GM03348 (cell line): Measurements from ENCODE around the gene TIMM44.
"Not testable (repeated sequence)": the region's sequence is repeated elsewhere in the genome, so short reads cannot be mapped to it uniquely, and the experiment has no call there.

Source experiments
- DNase-seq: peaks from one replicate; pipeline ENCODE4 v3.0.0; 2012; ENCODE audit warnings: low spot score

The TIMM44 gene

DNA sequence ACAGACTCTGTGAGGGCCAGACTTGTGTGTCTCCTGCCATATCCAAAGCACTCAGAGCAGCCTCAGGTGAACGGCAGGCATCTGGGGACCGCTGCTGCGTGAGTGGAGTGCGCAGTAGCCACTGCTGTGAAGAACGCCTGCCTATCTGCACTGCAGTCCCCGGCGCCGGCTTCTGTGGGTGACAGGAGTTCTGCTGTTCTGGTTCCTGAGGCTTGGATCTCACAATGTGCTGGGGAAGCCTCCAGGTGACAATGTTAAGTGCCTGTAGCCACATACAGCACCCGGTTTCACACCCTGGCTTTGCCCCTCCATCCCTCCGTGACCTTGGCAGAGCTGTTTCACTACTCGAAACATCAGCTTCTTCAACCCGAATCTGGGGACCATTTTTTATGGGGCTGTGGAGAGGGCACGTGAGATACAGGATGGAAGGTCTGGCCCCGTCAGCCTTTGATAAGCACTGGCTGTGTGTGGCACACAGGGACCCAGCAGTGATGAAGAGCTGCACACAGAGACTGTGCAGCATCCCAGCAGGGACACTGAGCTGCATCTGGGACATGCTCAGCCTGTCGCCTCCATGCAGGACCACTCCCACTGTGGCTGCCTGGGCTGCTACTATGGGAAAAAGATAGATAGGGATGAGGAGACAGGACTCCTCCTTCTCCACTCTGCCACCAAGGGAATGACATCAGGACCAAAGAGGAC lies 33.7 kb upstream of the TIMM44 start:
- no peak for DNase-seq

DNA sequence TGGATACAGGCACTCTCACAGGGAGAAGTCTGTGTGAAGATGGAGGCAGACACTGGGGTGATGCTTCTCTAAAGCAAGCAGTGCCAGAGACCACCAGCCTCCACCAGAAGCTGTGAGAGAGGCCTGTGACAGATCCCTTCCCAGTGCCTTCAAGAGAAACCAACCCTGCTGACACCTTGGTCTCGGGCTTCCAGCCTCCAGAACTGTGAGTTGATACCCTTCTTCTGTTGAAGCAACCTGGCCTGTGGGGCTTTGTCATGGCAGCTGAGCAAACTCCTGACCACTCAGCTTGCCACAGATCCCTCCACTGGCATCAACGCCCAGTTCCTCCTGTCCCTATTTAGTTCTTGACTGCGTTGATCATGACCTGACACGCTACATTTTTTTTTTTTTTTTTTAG lies 33.0 kb upstream of the TIMM44 start:
- DNase-seq = no peak

- DNase-seq = no peak
These were observed 31.6 kb upstream of the TIMM44 start for GRCh38 chr19:7975037-7975436.

DNA sequence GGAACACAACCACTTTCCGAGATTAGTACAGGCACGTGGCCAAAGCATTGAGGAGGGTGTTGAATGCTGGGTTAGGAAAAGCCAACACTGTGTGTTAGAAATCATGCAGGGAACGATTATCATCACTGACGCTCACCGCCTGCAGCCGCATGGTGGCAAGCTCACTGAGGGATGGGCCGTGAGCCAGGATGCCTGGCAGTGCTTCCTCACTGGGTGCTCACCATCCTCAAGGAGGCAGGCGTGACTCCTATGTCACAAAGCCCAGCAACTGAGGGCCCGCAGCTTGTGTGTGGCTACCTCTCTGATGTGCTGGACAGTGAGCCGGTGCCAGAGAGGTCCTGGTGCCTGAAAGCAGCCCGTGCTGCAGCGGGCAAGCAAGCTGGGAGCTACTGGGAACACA lies 30.4 kb upstream of the TIMM44 start:
- no peak for DNase-seq

DNA sequence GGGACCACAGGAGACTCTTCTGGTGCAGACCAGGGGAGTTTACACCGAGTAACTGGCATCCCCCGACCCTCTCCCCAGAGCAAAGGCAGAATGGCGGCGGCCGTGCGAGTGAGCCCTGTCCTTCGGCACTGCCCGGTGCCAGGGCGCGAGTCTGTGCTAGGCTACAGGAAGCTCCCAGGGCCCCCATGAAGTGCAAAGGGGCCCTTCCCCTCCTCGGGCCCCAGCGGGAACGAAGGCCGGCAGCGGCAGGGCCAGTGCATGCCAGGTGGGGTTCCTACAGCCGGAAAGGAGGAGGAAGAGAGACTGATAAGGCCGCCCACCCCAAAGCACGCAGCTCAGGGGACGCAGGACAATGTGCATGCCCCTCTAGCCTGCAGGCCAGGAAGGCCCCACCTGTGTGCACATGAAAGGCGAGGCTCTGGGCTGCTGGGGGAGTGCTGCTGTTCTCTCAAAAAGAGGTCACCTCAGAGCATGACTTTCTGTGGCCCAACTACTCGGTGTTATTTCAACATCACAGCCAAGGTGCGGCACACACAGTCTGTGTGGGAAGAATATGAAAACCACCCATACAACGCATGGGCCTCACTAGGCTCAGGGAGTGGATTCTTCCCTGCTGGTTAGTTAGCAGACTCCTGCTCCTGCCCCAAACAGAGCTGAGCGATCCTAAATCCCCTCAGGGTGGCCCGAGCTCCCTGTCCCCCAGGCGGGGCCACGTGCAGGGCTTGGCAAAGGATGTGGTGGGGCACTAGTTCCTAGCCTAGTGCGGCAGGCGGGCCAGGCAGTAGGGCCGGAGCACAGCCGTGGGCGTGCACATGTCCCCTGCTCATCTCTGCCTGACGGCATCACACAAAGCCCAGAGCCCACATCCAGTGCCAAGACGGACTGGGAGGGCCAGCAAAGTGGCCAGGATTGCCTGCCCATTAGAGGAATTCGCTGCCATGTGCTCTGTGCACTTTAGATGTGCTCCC lies 28.4 kb upstream of the TIMM44 start:
- DNase-seq = no peak

DNA sequence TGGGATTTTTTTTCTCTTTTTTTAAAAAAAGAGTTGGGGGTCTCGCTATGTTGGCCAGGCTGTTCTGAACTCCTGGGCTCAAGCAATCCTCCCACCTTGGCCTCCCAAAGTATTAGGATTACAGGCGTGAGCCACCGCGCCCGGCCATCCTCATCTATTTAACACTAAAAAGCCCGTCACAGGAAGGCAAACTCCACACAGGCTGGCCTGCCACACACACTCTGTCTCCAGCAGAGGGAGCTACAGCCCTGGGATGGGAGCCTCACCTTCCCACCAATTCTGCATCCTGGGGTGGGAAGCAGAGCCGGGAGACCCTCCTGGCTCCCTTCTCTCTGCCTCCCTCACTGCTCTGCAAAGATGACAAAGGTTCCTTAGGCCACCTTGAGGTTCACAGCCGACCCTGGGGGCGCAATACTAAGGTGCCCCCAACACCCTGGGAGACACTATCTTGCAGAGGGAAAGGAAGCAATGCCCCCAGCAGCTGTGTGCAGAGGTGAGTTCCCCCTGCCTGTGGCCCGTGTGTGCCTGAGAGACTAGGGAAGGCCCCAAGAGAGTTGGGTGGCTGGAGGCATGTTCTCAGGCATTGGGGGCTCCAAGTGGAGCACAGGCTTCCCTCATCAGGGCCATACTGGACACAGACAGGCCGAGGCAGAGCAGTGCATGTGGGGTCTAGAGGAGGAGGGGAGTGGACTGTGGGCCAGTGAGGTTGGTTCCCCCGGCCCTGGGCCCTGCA lies 27.4 kb upstream of the TIMM44 start:
- peak; percentile 69 for DNase-seq

- no peak for DNase-seq
These were observed 26.1 kb upstream of the TIMM44 start for GRCh38 chr19:7969555-7969939.

GRCh38 chr19:7968796-7969554 lies 25.5 kb upstream of the TIMM44 start:
- no peak for DNase-seq

GRCh38 chr19:7968008-7968795 lies 24.7 kb upstream of the TIMM44 start:
- DNase-seq = no peak

DNA sequence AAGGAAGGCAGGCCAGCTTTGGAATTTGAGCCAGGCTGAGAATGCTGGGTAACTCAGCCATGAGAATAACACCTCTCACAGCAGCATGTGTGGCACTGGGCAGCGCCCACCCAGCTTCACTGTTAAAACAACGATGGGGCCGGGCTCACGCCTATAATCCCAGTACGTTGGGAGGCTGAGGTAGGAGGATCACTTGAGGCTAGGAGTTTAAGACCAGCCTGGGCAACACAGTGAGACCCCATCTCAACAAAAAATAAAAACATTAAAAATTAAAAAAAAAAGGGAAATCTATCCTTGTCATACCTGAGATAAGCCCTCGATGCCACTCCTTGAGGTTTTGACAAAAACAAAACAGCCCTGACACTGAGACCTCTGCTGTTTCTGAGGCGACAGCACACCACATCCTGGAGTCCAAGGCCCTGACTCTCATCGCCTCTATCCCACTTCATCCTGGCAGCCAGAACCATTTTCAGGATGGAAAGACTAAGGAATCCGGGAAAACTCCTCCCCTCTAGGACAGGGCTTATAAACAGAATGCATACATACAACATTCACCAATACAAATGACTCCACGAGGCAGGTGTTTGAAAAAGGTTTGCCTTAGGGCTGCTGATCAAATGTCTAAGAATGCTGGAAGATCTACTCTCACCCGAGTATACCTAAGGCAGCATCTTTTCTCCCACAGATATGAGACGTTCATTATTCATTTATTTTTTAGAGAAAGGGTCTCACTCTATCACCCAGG lies 22.6 kb upstream of the TIMM44 start:
- no peak for DNase-seq

DNA sequence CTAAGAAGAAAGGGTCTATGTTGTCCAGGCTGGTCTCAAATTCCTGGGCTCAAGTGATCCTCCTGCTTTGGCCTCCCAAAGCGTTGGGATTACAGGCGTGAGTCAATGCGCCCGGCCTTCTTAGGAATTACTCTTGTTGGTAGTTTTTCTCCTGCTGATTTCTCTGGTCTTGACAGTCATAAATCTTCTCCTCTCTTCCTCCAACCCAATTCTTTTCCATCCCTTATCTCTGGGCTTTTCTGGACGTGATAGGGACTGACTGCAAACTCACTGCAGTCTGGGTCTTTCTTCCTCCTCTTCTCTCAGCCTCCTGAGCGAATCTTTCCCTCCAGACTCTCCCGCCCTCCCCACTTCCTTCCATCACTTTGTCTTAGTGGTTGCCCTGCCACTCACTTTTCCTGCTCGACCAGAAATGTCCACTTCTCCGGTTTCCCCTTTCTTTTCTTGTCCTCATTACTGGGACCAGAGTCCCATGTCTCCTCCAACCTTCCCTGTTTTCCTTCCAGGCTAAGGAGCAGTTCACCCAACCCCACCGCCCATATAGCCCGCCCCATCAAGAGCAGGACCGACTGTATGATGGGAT lies 21.9 kb upstream of the TIMM44 start:
- DNase-seq = no peak

DNA sequence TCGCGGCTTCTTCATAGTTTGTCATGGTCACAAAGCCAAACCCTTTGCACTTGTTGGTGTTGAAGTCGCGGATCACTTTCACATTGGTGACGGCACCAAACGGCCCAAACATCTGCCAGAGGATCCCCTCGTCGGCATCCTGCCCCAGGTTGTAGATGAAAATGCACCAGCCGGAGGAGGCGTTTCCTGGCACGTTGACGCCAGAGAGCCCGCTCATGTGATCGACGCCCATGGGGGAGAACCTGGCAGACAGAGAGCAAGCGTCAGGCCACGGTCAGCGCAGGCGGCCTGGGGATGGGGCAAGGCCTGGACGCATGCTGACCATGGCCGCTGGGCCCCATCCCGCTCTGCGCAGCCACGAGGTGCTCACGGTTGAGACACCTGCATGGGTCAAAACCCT lies 20.1 kb upstream of the TIMM44 start:
- DNase-seq = no peak

DNA sequence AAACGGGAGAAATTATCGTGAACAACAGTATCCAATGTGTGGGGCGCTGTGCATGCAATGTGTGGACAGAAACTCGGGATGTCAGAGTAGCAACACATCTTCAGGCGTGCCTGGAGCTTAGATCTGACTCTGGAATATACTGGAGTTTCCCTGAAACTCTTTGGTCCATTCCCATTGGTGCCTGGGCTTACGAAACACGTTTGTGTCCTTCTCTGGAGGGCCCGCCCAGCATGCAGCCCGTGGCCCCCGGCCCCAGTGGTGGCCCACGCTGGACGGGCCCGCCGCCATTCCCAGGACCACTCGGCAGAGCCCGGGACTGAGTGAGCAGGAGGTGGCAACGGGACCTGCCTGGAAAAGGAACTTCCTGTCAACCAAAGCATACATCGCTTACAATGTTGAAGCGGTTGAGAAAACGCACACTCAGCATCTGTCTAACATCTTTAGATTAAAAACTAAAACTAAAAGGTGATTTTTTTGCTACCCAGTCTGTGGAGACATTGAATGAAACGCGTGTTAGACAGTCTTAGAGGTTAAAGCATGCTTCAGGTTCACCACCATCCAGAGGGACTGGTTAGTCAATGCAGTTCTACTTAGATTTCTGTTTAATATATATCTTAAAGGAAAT lies 19.3 kb upstream of the TIMM44 start:
- DNase-seq = no peak

GRCh38 chr19:7961920-7962626 lies 18.6 kb upstream of the TIMM44 start:
- DNase-seq = no peak

DNA sequence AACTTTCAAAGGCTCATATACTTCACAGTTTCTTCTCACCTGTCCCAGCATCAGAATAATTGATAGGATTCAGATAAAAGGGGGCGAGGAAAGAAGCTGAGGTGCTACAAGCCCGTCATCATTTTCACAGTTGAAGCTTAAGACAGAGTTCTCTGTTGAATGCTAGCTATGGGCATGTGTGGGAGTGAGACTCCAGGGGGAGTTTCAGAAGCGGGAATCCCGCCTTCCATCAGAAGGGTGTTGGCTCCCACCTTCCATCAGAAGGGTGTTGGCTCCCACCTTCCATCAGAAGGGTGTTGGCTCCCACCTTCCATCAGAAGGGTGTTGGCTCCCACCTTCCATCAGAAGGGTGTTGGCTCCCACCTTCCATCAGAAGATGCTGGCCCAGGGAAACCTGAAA lies 17.6 kb upstream of the TIMM44 start:
- not testable (repeated sequence) for DNase-seq

DNA sequence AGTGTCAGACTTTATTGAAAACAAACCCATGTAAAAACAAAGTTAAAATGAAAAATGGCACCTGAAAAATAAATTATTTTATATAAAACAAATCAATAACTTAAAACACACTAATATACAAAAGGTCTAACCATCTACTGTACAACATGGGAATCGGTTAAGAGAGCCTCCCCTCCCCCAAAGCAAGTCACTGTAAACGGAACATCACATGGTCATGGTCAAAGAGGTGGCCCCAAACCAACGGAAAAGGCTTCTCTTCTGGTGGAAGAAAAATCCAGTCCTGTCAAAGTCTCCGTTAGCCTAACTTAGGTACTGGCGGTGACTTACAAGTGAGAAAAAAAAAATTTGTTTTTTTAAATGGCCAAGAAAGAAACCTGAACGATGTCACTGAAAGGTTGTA lies 15.7 kb upstream of the TIMM44 start:
- DNase-seq = no peak

GRCh38 chr19:7955696-7956095 lies 12.2 kb upstream of the TIMM44 start:
- no peak for DNase-seq

- DNase-seq = no peak
These were observed 10.1 kb upstream of the TIMM44 start for GRCh38 chr19:7953576-7953975.

- DNase-seq = peak; percentile 48
These were observed 9.6 kb upstream of the TIMM44 start for GRCh38 chr19:7953060-7953459.
